Measurements from ENCODE around the gene EOLA1.

EOLA1 gene

DNA sequence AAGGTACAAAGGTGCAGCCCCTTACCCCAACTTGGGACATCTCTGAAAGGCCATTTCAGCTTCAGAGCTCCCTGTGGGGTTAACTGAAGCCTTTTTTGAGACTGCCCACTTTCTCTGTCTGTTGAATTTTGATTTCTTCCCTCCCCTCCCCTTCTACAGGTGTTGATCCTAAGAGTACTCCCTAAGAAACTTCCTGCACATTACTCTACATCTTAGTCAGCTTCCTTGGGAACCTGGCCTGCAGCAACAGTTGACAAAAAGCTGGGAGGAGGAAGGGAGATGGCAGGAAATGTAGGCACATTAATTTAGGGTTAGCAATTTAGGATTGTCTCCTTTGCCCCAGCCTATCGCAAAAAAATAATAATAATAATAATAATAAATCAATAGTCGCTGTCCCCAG, 34.5 kb upstream of the EOLA1 start:
- DNase-seq (ENCODE audit: low spot score), result no peak
- TF ChIP-seq, protein P1, sequence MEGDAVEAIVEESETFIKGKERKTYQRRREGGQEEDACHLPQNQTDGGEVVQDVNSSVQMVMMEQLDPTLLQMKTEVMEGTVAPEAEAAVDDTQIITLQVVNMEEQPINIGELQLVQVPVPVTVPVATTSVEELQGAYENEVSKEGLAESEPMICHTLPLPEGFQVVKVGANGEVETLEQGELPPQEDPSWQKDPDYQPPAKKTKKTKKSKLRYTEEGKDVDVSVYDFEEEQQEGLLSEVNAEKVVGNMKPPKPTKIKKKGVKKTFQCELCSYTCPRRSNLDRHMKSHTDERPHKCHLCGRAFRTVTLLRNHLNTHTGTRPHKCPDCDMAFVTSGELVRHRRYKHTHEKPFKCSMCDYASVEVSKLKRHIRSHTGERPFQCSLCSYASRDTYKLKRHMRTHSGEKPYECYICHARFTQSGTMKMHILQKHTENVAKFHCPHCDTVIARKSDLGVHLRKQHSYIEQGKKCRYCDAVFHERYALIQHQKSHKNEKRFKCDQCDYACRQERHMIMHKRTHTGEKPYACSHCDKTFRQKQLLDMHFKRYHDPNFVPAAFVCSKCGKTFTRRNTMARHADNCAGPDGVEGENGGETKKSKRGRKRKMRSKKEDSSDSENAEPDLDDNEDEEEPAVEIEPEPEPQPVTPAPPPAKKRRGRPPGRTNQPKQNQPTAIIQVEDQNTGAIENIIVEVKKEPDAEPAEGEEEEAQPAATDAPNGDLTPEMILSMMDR (IDR thresholded peaks at IDR 0.05; ENCODE audit: extremely low read depth, missing control alignments), result no peak

- no peak for DNase-seq (ENCODE audit: low spot score)
- TF ChIP-seq, protein P1 (IDR thresholded peaks at IDR 0.05; ENCODE audit: extremely low read depth, missing control alignments), result no peak
Observed at GRCh38 chrX:149508467-149508866, 32.3 kb upstream of the EOLA1 start.

DNA sequence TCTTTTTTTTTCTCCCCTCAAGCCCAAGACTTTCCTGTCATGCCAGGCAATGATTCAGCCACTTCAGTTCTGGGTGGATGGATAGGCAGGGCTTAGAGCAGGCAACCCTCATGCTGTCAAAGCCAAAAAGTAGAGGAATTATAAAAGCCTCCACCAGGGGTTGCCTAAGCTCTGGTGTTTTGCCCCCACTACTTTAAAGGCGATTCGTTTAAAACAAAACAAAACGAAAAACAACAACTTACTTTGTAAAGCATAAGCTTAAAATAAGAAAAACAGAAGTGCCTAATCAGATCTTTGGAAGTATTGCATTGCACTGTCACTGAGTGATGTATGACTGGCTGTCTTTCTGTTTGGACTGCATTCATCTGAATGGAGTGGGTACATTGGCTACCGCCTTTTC, 30.4 kb upstream of the EOLA1 start:
- DNase-seq (ENCODE audit: low spot score), result no peak
- TF ChIP-seq, protein P1 (IDR thresholded peaks at IDR 0.05; ENCODE audit: extremely low read depth, missing control alignments), result no peak

DNA sequence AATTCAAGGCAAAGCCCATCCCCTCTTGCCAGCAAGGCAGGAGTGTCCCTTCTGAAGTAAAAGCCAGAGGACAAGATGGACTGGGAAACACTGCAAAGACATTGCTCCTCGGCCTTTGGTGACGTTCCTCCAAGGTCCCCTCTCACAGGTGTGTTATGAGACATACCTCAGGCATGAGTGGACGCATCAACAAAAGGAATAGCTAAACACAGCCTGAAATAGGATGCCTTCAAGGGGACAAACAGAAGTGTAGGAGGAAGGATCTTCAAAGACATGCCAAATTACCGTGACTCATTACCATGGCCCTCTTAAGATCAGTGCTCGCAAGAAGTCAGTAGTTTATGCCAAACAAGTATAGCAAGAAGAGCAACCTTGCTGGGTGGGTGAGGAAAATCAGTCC, 29.7 kb upstream of the EOLA1 start:
- TF ChIP-seq, protein P1 (IDR thresholded peaks at IDR 0.05; ENCODE audit: extremely low read depth, missing control alignments), result no peak
- DNase-seq (ENCODE audit: low spot score), result no peak

GRCh38 chrX:149512225-149512885, 28.5 kb upstream of the EOLA1 start:
- peak; percentile 37 for DNase-seq (ENCODE audit: low spot score)

DNA sequence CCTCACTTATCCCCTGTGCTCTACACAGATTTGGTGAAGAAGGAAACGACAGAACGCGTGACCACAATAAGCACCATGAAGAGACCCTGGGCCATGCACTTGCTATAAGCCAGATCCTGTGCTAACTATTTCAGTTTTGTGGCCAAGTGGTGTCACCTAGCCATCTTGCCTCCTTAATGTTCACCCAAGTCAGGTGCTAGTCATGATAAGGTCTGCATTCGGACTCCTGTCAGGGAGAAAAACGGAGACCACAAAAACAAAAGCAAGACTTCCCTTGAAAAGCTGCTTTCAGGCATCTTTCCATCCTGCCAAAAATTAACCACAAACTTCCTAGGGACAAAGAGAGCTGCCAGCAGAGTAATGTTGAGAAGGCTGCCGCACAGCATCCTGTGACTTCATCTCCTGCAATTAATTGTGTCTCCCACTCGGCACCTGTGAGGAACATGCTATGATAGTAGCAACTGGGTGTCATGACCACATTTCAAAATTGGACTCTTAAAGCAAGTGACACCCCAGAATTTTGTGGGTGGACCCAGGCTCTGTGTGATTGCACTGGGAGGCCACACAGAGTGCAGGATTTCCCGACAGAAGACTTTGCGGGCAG, 26.9 kb upstream of the EOLA1 start:
- TF ChIP-seq, protein P1 (IDR thresholded peaks at IDR 0.05; ENCODE audit: extremely low read depth, missing control alignments), result no peak
- no peak for DNase-seq (ENCODE audit: low spot score)

More at GRCh38 chrX:149512225-149512885, 28.5 kb upstream of the EOLA1 start:
- TF ChIP-seq, protein P1 (IDR thresholded peaks at IDR 0.05; ENCODE audit: extremely low read depth, missing control alignments), result no peak

DNA sequence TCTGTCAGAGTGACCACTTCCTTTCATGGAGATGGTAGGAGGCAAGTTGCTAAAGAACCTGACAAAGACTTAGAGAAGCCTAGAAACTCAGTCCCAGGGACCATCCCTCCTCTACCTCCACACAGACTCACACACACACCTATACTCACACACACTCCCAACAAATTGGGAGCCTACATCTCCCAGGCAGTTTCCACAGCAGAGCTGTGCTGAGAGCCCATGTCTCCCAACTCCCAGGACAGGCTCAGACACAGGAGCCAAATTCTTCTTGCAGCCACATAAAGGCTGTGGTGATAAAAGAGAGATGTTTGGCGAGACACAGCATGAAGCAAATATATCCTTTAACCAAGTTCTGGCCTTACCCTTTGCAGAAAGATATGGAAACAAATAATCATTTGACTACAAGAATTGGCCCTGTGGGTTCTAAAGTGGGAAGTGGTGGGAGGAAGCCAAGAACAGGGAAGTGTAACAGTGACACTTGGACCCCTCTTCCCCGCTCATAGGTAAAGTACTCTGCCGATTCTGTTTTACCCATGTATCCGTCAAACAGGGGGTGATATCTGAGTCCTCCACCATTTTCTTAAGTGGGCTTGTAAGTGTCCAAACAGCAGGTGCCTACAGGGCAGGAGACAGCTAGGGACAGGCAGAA, 24.7 kb upstream of the EOLA1 start:
- TF ChIP-seq, protein P1 (IDR thresholded peaks at IDR 0.05; ENCODE audit: extremely low read depth, missing control alignments), result no peak
- DNase-seq (ENCODE audit: low spot score), result no peak
